ENCODE measurements around the gene PRR20G.

DNA sequence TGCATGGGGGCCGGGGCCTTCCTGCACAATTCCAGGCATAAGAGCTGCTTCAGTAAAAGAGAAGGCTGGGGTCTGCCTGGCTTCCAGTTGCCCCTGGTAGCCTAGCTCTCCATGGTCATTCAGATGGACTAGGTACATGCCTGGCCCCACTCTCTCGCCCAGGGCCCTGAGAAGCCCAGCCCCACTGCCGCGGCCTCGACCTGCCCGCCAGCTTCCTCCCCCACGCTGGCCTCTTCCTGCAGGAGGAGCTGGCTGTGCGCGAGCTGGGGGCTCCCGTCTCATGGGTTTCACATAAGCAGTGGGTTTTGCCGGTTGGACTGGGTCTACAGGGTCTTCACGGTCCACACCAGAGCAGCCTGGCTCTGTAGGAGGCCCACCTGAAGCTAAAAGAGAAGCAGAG lies 3.6 kb downstream of the PRR20G start:
- no peak for TF ChIP-seq POLR2A (IDR thresholded peaks at IDR 0.05)
- TF ChIP-seq, protein P1, sequence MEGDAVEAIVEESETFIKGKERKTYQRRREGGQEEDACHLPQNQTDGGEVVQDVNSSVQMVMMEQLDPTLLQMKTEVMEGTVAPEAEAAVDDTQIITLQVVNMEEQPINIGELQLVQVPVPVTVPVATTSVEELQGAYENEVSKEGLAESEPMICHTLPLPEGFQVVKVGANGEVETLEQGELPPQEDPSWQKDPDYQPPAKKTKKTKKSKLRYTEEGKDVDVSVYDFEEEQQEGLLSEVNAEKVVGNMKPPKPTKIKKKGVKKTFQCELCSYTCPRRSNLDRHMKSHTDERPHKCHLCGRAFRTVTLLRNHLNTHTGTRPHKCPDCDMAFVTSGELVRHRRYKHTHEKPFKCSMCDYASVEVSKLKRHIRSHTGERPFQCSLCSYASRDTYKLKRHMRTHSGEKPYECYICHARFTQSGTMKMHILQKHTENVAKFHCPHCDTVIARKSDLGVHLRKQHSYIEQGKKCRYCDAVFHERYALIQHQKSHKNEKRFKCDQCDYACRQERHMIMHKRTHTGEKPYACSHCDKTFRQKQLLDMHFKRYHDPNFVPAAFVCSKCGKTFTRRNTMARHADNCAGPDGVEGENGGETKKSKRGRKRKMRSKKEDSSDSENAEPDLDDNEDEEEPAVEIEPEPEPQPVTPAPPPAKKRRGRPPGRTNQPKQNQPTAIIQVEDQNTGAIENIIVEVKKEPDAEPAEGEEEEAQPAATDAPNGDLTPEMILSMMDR (IDR thresholded peaks at IDR 0.05): no peak
